NCI-H2107 treated with DMSO at 0.1 percent for 48 hours (cell line): Measurements from ENCODE around the gene THAP10.
"Not testable (repeated sequence)": the region's sequence is repeated elsewhere in the genome, so short reads cannot be mapped to it uniquely, and the experiment has no call there.

Experiments used
- DNase-seq: peaks from one replicate; lab custom pipeline; 2025; ENCODE audit not compliant: unreplicated experiment; lab: John Stamatoyannopoulos, UW

The THAP10 gene

DNA sequence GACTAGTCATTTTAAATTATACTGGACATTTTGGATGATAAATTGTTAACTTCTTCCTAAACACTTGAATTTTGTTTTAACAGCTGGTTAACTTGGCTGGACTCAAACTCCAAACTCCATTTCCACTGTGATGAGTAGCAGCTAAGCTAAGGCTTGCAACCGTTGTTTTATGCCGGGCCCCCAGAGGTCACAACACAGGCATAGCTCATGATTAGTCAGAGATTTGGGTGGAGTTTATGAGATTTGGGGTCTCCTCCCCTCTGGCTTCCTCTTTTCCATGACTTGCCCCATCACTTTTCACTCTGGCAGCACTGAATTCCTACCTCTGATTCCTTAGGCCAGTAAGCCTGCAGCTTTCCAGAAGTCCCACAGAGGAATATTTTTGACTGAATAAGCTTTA lies 12.8 kb downstream of the THAP10 start:
- DNase-seq = no peak

DNA sequence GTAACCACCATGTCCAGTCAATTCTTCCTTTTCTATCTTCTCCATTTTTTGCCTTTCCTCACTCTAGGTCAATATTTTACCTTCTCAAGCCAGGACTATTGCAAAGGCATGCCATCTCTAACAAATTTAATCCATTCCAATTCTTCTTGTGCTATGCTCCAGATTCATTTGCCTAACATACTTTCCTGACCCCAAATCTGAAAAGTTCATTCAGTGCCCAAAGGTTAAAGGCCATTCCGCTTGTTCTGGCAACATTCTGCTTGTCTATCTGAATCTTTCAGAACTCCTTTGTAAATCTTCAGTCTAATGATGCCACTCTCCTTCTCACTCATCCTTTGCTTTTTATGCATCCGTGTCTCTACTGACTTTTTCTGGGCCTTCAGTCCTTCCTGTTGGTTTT lies 15.6 kb downstream of the THAP10 start:
- DNase-seq = no peak

DNA sequence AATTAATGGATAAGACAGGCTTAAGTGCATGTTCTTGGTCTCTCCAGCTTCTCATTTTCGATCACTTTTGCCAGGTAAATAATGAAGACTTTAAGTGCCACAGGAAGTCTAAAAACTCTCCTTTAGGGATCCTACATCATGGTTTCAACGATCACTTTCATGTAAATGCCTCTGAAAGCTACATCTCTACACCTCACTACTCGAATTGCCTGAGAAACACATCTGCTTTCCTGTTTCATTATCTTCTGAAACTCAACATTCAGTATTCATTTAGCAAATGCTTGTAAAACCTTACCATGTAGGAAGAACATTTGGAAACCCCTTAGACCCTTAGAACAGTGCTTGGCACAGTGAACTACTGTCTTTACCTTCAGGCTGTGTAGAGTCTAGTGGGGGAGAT lies 16.2 kb downstream of the THAP10 start:
- no peak for DNase-seq

DNA sequence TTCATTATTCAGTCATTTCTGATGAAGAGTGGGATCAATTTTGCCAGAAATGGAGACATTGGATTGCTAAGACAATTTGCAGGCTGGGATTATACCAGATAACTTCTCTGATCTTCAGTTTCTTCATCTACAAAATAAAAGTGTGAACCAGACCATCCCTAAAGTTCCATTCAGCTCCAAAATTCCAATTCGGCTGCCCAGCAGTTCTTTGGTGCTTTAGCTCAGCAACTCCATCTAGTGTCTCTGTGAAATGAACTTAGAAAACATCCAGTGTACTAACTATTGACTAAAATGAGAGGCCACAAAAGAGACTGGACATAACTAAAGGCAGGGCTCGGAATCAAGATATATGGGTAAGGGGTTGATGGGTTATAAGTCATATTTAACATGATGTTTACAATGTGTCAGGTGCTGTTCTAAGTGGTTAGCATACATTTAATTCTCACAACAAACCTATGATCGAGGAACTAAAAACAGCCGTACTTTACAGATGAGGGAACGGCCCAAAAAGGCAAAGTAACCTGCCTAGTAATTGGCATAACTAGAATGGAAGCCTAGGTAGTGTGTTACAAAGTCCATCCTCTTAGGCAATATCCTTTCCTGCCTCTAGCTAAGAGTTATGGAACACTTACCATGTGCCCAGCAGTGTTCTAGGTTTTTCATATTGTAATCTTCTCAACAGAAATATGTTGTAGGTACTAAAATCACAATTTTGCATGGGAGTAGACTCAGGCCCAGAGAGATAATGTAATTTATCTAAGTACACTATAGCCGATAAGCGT lies 17.0 kb downstream of the THAP10 start:
- no peak for DNase-seq

DNA sequence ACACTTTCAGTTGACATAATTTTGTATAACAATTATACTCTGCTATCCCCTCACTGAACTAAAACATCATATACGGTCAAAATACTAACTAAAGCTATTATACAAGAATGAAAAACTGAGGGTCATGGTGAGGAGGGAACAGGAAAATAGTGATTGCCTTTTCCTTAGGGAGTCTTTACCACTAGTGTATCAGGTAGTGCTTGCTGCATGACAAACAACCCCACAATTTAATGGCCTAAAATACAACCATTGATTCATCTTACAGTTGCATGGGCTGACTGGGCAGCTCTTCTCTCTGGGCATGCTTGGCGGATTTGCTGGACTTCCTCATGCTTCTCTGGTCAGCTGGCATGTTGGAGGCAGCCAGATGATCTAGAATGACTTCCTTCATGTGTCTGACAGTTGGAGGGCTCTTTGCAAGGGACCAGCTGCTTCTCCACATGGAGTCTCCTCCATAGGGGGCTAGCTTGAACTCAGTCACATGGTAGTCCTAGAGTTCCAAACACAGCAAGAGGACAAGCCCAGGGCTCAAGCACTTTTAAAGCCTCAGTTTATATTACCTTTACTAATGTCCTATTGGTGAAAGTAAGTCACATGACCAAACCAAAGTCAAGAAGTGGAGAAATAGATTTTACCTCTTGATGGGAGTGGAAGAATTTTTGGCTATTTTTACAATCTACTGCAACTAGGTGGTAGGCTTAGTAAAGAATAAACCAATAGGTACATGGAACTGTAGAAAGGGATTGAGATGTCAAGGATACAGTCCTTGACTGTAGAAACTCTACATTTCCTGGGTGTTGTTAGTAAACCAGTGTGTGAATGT lies 18.8 kb downstream of the THAP10 start:
- no peak for DNase-seq

DNA sequence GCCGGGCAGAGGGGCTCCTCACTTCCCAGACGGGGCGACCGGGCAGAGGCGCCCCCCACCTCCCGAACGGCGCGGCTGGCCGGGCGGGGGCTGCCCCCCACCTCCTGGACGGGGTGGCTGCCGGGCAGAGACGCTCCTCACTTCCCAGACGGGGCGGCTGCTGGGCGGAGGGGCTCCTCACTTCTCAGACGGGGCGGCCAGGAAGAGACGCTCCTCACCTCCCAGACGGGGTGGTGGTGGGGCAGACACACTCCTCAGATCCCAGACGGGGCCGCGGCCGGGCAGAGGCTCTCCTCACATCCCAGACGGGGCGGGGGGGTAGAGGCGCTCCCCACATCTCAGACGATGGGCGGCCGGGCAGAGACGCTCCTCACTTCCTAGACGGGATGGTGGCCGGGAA lies 20.7 kb downstream of the THAP10 start:
- DNase-seq = not testable (repeated sequence)

DNA sequence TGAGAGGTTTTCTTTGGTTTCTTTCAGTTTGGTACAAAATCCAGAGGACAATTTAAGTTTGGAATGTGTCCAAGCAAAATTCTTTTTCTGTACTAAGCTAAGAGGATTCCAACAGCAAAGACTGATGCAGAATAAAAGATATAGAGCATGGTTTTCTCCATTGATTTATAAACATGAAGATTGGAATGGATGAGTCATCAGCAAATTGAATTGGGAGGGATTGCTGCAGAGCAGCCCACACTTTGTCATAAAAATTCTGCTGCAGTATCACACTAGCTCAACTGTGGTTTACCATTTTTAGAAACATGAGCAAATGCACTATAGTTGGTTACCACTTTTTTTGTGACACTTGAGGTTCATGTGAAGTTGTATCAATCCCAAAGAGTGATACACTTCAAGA lies 22.2 kb downstream of the THAP10 start:
- no peak for DNase-seq

DNA sequence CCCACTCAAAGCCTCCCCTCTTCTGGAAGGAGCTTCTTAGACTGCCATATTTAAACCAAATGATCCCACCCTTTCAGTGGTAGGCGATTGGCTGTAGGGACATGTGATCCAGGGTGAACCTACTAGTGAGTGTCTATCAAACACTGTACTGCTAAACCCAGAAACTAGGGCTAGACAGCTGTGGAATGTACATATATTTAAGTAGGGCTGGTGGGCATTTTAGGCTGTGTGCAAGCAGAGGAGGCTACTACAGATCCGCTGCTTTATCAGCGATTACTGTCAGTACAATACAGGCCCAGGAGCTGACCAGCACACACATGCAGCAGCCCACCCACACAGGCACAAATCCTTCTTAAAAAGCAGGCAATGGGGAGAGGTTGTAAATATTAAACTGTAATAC lies 22.9 kb downstream of the THAP10 start:
- no peak for DNase-seq

DNA sequence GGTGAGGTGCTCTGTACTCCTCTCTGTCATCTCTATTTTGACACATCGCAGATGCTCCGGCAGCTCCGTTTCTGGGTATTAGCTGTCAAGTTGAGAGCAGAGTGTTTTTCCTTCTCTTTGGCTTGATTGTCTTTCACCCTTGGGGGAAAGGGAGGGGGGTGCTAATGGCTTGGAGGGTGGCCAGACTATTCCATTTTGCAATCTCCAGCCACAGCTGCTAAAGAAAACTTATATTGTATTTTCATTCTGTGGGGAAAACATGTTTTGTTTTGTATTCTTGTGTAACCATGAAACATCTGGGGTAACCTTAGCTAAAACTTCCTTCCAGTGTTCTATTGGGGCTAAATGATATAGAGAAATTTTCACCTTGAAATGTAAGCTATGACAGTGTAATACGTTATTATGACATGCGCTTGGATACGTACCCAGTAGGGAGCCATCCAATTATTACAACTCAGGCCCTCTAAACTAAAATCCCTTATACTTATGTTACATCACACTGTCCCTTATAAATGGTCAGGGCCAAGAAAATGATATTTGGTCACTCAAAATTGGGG lies 24.2 kb downstream of the THAP10 start:
- DNase-seq = peak; percentile 13

DNA sequence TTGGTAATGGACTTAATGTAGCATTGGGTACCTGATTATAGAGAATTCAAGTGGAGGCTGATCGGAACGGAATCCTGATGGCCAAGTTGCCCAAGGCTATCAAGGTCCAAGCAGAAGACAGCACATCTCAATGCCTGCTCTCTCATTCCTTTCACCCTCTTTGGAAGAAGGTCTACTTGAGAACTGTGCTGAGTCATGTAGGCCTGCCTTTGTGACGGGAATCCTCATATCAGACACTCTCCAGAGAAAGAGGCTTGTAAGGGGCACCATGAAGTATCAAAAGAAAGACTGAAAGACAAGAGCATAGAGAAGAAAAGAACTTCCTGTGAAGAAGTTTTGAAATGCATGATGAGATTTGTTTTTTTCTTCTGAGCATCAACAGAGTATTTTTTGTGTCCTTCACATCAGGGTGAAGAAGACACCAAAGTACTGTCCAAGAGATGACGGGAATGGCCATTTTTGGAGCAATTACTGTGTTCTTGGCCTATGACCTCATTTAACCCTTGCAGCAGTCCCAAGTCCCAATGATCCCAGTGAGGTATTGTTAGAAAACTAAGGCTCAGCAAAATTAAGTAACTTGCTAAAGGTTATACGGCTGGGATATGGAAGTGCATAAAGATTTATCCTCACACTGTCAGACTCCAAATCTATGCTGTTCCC lies 25.1 kb downstream of the THAP10 start:
- no peak for DNase-seq

DNA sequence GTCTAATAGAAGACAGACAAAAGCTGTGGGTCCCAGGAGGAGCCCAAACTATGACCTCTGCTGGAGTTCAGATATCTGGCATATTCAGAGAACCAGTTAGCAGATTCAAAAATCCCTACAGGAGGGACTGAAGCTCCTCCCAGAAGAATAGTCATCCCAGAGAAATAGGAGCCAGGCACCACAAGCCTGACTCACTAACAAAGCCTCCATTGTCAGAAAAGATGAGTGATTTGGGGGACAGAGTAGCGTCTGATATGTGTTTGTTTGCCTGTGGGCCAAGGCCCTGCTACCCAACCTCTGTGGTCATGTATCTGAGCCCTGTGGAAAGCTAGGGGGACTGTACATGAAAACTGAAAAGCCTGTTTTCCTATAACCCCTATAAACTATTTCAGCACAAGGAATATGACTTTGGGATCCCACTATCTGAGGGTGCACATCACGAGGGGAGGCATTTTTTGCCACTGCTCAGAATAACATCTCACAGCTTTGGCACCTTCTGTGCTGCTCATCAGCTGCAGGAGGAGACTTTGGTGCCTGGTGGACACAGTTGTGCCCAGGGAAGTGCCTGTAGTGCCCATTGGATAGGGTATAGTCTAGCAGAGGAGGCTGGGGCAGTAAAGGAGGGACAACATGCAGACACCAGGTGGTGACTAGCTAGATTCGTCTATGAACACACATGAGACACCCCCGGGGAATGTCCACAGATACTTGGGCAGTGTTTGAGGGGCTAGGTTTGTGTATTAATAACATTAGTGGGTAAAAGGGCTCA lies 28.6 kb downstream of the THAP10 start:
- no peak for DNase-seq

DNA sequence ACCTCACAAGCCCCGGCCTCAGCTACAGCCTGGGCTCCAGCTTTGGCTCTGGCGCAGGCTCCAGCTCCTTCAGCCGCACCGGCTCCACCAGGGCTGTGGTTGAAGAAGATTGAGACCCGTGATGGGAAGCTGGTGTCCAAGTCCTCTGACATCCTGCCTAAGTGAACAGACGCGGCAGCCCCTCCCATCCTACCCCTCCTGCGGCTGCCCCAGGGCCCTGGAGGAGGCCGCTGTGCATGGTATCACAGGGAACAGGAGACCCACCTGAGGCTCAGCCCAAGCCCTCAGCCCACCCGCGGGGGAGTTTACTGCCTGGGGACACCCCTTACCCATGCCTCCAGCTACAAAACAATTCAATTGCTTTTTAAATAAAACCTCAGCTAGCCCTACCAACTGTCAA lies 32.2 kb downstream of the THAP10 start:
- DNase-seq = no peak

DNA sequence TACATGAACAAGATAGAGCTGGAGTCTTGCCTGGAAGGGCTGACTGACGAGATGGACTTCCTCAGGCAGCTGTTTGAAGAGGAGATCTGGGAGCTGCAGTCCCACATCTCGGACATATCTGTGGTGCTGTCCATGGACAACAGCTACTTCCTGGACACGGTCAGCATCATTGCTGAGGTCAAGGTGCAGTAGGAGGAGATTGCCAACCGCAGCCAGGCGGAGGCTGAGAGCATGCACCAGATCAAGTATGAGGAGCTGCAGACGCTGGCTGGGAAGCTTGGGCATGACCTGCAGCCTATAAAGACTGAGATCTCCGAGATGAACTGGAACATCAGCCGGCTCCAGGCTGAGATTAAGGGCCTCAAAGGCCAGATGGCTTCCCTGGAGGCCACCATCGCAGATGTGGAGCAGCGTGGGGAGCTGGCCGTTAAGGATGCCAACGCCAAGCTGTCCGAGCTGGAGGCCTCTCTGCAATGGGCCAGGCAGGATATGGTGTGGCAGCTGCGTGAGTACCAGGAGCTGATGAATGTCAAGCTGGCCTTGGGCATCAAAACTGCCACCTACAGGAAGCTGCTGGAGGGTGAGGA lies 32.8 kb downstream of the THAP10 start:
- DNase-seq = no peak

DNA sequence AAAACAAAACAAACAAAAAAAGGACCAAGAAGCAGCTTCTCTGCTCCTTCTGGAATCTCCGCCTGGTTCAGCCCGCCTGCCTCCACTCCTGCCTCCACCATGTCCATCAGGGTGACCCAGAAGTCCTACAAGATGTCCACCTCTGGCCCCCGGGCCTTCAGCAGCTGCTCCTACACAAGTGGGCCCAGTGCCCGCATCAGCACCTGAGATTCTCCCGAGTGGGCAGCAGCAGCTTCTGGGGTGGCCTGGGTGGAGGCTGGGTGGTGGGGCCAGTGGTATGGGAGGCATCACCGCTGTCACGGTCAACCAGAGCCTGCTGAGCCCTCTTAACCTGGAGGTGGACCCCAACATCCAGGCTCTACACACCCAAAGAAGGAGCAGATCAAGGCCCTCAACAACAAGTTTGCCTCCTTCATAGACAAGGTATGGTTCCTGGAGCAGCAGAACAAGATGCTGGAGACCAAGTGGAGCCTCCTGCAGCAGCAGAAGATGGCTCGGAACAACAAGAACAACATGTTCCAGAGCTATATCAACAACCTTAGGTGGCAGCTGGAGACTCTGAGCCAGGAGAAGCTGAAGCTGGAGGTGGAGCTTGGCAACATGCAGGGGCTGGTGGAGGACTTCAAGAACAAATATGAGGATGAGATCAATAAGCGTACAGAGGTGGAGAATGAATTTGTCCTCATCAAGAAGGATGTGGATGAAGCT lies 33.5 kb downstream of the THAP10 start:
- DNase-seq = not testable (repeated sequence)

DNA sequence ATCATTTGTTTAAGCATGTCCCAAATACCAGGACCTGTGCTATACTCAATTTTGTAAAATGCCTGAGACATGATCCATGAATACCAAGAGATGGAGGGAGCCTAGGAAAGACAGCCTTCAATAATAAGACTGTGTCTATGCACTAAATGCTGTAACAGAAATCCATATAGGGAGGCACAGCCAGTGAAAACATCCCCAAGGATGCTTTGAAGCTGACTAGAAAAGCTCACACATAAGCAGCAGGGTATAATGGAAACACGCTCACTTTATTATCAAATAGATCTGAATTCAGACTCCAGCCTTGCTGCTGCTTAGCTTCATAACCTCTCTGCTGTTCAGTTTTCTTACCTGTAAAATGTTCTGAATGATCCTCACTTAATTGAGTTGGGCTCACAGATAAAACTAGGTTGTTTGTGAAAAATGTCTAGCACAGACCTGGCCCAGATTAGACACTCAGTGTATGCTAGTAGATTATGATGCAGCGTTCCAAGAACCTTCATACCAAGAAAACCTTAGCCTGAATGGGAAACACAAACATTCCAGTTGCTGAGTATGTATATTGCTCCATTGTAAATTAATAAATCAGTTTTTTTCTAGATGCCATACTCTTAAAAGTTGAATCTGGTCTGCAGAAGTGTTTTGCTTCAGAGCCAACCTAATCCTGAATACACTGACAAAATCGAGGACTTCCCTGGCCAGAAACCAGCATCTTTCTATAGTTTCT lies 34.5 kb downstream of the THAP10 start:
- DNase-seq = no peak

DNA sequence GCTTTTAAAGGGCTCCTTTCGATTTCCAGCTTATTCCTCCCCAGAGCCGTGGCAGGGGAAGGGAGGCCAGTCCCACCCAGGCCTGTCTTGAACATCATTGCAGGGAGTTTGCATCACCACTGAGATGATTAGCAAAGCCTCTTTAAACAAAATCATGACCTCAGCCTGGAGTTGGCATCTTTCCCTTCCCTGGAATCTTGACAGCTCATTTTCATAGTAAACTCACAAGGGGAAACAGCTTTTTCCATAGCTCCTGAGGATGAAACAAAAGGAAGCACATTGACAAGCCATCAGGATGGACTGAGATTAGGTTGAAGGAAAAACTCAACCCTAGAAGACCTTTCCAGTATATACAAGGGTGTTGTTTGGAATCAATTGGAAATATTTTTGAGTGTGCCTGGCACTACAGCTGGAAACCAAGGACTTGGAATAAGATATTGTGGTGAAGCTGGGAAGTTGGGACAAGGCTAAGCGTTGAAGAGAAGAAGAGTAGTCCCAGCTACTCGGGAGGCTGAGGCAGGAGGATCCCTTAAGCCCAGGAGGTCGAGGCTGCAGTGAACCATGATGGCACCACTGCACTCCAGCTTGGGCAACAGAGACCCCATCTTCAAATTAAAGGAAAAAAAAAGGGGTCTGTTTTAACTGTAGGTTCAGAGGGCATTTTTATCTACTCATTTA lies 35.2 kb downstream of the THAP10 start:
- no peak for DNase-seq

DNA sequence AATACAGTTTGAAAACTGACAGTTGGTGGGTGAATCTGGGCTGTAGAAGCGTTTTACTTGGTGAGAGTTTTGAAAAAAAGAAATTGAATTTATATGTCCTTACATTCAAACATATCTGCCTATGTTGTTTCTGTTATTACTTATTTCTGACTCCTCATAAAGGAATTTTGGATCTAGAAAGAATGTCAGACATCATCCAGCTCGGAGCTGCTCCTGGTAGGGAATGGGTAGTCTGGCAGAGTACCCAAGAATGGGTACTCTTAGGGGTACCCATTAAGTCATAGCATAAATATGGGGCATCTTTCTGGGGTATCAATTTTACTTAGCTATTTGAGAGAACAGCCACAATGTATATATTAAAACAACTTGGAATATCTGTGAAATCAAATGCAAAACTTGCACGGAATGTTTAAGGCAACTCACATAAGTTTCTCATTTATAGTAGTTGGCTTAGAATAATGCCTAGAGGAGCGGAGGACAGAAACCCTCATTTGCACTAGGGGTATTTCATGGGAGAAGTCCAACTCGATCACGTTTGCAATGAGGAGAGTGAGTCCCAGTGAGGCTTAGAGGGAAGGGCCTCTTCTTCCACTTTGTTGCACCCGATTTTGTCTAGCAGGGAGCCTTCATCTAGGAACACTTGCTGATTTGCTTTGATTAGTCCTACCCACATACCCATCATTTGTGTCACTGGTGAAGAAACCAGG lies 35.9 kb downstream of the THAP10 start:
- DNase-seq = no peak

DNA sequence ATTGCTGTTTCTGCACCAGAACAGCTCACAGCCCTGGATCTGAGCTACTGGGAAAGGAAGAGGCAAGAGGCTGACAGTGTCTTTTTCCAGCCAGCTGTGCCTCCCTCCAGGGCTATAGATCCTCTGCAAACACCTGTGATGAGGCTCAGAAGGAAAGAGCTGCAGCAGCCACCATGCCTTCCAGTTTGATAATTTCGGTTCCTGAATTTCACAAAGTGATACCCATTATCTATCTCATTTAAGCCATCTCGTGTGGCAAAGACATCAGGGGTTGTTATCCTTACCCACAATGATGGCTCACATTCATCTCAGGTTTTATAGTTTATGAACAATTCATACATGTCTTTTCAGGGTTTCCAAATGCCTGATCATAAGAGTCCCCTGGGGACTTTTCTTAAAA lies 36.5 kb downstream of the THAP10 start:
- DNase-seq = no peak
